DOHH2 (cell line): ENCODE measurements around the gene SPATA33.

Source experiments
- H3F3A ChIP-seq: fragments of 200-600 bp; sonication (generic), shearing (Covaris generic); 2 replicates; pipeline ENCODE4 v1.6.0; 2016; ENCODE audit warnings: antibody characterized with exemption, mild to moderate bottlenecking; ENCODE audit not compliant: control insufficient read depth, insufficient read depth
- H3K27ac ChIP-seq: fragments of 200-600 bp; sonication (generic); 2 replicates; pipeline ENCODE4 v1.5.1; 2014; ENCODE audit warnings: low read depth, mild to moderate bottlenecking, low read length, moderate library complexity
- H3K27me3 ChIP-seq: fragments of 200-600 bp; sonication (generic); 2 replicates; pipeline ENCODE4 v1.6.1; 2014; ENCODE audit warnings: mild to moderate bottlenecking, low read length, mixed read lengths; ENCODE audit not compliant: control insufficient read depth
- H3K36me3 ChIP-seq: fragments of 200-600 bp; sonication (generic); 2 replicates; pipeline ENCODE4 v1.6.1; 2014; ENCODE audit warnings: mild to moderate bottlenecking, low read length, moderate library complexity, mixed read lengths; ENCODE audit not compliant: control insufficient read depth
- H3K4me1 ChIP-seq: fragments of 200-600 bp; sonication (generic); 2 replicates; pipeline ENCODE4 v1.6.1; 2014; ENCODE audit warnings: mild to moderate bottlenecking, low read length, mixed read lengths; ENCODE audit not compliant: control insufficient read depth
- H3K4me2 ChIP-seq: fragments of 200-600 bp; sonication (generic); 2 replicates; pipeline ENCODE4 v1.6.0; 2014; ENCODE audit warnings: mild to moderate bottlenecking, low read length, moderate library complexity
- H3K4me3 ChIP-seq: fragments of 200-600 bp; sonication (generic); 2 replicates; pipeline ENCODE4 v1.5.1; 2014; ENCODE audit warnings: mild to moderate bottlenecking, low read length, mixed read lengths
- H3K79me2 ChIP-seq: fragments of 200-600 bp; sonication (generic); 2 replicates; pipeline ENCODE4 v1.6.1; 2014; ENCODE audit warnings: mild to moderate bottlenecking, low read length, mixed read lengths; ENCODE audit not compliant: control insufficient read depth
- H3K9me2 ChIP-seq: fragments of 200-600 bp; sonication (generic); replicated peaks from 2 replicates; pipeline ENCODE4 v1.6.1; 2014; ENCODE audit warnings: mild to moderate bottlenecking, low read length, mixed read lengths; ENCODE audit not compliant: control insufficient read depth
- H3K9me3 ChIP-seq: fragments of 200-600 bp; sonication (generic); 2 replicates; pipeline ENCODE4 v1.6.1; 2014; ENCODE audit warnings: antibody characterized with exemption, low read length, mixed read lengths; ENCODE audit not compliant: control insufficient read depth, insufficient read depth
- H4K20me1 ChIP-seq: fragments of 200-600 bp; sonication (generic); 2 replicates; pipeline ENCODE4 v1.6.0; 2014; ENCODE audit warnings: low read depth, mild to moderate bottlenecking, antibody characterized with exemption, low read length, moderate library complexity; ENCODE audit not compliant: control insufficient read depth, insufficient read depth
- EZH2phosphoT487 ChIP-seq: fragments of 200-600 bp; sonication (generic); IDR thresholded peaks from 2 replicates; pipeline ENCODE4 v1.6.1; 2017; ENCODE audit warnings: borderline replicate concordance, mild to moderate bottlenecking, antibody characterized with exemption, low read length, moderate library complexity, mixed read lengths
- TF ChIP-seq, protein P1 (sequence below): fragments of 200-600 bp; sonication (generic); IDR thresholded peaks from one replicate; pipeline ENCODE4 v1.5.1; 2014; ENCODE audit warnings: antibody characterized with exemption, mild to moderate bottlenecking, low read depth, low read length; ENCODE audit not compliant: poor library complexity, severe bottlenecking

Gene SPATA33

DNA sequence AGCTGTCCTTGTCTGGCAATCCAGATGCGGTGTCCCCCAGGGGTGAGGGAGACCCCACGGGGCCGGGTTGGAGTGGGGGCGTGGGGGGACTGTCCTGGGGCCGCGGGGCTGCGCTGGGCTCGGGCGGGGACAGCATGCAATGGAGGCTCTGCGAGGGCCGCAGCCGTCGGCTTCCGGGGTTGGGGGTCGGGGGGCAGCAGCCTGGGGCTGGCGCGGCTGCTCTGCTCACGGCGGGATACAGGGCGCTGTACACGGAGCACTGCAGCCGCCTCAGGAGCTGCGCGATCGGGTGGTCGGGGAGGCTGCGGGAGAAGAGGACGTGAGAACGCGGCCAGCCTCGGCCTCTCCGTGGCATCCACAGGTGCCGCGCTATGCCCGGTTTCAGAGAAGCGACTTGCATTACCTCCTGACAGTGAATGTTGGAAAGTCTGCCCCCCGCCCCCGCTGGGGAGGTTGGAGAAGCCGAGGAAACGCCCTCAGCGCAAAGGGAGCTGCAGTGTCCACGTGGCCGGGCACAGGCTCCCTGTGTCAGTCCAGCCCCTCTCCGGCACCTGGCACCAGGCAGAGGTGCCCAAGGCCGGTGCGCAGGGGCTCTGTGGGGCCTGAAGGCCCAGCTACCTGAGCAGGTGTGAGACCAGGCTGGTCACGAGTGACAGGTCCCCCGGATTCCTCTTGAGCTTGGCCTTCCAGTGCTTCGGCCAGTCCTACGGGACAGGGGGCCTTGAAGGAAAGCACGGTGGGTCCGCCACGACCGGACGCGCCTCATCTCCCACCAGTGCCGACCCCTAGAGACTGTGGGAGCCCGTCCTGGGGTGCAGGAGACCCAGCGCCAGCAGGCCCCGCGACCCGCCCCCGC is 53.3 kb downstream of the SPATA33 start:
- Histone ChIP-seq H3K36me3 (peaks cover 14% of the 10 kb centered on the region), H3F3A (no peaks in the 10 kb centered on the region), H3K4me2 (no peak overlapping the region), H3K4me1 (peaks cover 11% of the 10 kb centered on the region), H3K4me3 (no peak overlapping the region), H3K9me3 (no peaks in the 10 kb centered on the region), H4K20me1 (no peaks in the 10 kb centered on the region), H3K9me2 (no peaks in the 10 kb centered on the region), H3K27ac (no peak overlapping the region), H3K27me3 (no peaks in the 10 kb centered on the region), H3K79me2 (peaks cover 16% of the 10 kb centered on the region)
- TF ChIP-seq, protein P1, sequence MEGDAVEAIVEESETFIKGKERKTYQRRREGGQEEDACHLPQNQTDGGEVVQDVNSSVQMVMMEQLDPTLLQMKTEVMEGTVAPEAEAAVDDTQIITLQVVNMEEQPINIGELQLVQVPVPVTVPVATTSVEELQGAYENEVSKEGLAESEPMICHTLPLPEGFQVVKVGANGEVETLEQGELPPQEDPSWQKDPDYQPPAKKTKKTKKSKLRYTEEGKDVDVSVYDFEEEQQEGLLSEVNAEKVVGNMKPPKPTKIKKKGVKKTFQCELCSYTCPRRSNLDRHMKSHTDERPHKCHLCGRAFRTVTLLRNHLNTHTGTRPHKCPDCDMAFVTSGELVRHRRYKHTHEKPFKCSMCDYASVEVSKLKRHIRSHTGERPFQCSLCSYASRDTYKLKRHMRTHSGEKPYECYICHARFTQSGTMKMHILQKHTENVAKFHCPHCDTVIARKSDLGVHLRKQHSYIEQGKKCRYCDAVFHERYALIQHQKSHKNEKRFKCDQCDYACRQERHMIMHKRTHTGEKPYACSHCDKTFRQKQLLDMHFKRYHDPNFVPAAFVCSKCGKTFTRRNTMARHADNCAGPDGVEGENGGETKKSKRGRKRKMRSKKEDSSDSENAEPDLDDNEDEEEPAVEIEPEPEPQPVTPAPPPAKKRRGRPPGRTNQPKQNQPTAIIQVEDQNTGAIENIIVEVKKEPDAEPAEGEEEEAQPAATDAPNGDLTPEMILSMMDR, result no peak
- no peak for TF ChIP-seq EZH2phosphoT487

DNA sequence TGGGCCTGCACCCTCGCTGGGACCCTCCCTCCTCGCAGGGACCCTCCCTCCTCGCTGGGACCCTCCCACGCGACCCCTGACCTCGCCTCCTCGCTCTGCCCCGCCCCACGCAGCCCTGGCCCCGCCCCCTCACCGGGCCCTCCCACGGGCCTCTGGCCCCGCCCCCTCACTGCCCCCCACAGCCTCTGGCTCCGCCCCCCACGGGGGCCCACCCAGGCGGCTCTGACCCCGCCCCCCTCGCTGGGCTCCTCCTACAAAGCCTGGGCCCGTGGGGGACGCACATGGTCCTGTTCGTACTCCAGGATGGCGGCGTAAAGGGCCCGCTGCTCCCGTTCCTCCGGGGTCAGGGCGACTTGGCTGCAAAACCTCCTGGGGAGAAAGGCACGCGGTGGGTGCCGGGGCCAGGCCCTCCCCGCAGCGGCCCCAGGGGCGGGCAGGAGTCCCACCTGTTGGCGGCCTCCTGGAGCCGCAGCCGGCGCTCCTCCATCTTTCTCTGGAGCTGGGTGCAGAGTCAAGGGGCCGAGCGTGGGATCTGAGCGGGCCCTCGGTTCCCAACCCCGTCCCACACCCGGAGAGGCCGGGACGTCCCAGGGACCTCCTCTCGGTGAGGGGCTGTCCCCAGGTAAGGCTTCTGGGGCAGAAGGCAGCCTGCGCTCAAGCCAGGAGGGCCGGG is 54.1 kb downstream of the SPATA33 start:
- Histone ChIP-seq H3K9me2 (no peaks in the 10 kb centered on the region), H3K4me1 (peaks cover 7% of the 10 kb centered on the region), H3K79me2 (peaks cover 16% of the 10 kb centered on the region), H3K9me3 (no peaks in the 10 kb centered on the region), H3F3A (no peaks in the 10 kb centered on the region), H3K27ac (peak overlapping the region; percentile 18; the same call in 1 of the 2 replicates), H3K27me3 (no peaks in the 10 kb centered on the region), H4K20me1 (no peaks in the 10 kb centered on the region), H3K4me3 (peak overlapping the region; percentile 97), H3K36me3 (peaks cover 14% of the 10 kb centered on the region), H3K4me2 (peak overlapping the region; percentile 89)
- TF ChIP-seq, protein P1, result no peak
- TF ChIP-seq EZH2phosphoT487, result no peak

DNA sequence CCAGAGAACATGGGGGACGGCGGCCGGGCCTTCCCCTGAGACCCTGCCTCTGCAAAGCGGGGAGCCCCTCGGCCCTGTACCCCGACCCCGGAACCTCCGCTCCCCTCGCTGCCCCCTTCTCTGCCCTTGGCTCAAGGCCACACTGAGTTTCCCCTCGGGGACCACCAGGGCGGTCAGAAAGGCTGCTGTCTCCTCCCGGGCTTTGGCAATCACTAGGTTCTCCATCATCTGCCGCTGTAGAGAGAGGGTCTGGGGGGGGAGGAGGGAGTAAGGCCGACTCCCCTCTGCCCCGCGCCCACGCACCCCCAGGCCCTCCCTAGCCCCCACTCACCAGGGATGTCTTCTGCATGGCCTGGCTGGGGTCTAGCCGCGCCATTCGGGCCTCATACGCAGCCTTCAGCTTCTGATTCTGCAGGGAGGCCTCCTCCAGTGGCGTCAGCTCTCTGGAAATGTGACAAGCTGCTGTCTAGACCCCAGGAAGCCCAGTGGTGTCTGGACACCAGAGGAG is 54.7 kb downstream of the SPATA33 start:
- no peaks in the 10 kb centered on the region for H3F3A ChIP-seq
- TF ChIP-seq, protein P1, result no peak
- TF ChIP-seq EZH2phosphoT487, result no peak
- H4K20me1 ChIP-seq, result no peaks in the 10 kb centered on the region
- H3K27me3 ChIP-seq, result no peaks in the 10 kb centered on the region
- H3K9me3 ChIP-seq, result no peaks in the 10 kb centered on the region
- peaks cover 16% of the 10 kb centered on the region for H3K79me2 ChIP-seq
- peaks cover 7% of the 10 kb centered on the region for H3K4me1 ChIP-seq
- H3K4me2 ChIP-seq, result peak overlapping the region; percentile 89
- H3K36me3 ChIP-seq, result peaks cover 17% of the 10 kb centered on the region
- peak overlapping the region; percentile 97 for H3K4me3 ChIP-seq
- H3K9me2 ChIP-seq, result no peaks in the 10 kb centered on the region
- peak overlapping the region; percentile 18; the same call in 1 of the 2 replicates for H3K27ac ChIP-seq
